PFSK-1 (cell line): ENCODE data around the gene ATXN7L1.

Source experiments
- POLR2AphosphoS5 ChIP-seq: IDR thresholded peaks from 2 replicates; pipeline ENCODE4 v1.6.1; 2012; ENCODE audit warnings: low read depth, mild to moderate bottlenecking, control low read depth, low read length, moderate library complexity
- TAF1 ChIP-seq: IDR thresholded peaks from 2 replicates; pipeline ENCODE4 v1.6.1; 2012; ENCODE audit warnings: low read length, control low read depth, borderline replicate concordance; ENCODE audit not compliant: insufficient read depth

DNA sequence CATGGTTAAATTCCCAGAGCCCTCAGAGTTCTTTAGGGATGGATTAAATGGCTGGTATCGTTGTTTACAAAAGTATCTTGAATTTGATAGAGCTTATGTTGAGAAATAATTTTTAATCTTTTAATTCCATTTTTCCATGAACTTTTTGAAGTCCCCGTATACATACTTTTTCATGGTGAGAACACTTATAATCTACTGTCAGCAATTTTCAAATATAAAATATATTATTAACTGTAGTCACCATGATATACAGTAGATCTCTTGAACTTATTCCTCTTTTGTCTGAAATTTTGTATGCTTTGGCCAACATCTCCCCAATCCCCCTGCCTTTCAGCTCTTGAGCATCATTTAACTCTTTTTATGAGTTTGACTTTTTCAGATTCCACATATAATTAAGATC lies 304.5 kb downstream of the ATXN7L1 start:
- TF ChIP-seq TAF1 (no peak), POLR2AphosphoS5 (no peak)
